ENCODE results near the gene MST1.

DNA sequence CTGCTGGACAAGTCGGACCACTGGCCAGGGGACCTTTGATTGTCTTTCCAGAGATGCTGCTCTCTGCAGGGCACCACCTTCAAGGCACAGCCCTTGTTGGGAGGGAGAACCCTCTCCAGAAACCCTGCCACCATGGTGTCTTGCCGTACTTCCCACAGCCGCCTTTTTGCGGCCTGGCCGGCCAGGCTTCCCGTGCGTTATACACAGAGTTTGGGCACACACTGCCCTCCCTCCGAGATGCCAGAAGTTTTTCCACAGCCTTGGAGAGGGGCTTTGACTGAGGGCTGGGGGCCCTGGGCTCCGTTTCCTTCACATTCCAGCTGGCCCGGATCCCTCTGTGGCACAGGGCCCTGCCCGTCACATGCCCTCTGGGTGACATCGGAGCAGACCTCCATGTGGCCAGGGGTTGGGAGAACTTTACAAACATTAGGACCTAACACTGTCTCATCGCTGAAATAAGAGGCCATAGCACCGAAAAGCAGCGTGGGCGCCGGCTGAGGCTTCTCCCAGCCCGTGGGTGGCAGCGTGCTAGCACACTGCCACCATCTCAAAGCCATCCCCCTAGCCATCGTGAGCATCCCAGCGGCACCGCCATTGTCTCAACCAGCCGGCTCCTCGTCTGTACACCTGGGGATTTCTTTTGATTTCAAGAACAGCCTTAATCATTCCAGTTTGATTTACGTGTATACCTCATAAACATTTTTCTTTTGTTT, 21.4 kb downstream of the MST1 start:
- TF ChIP-seq, protein P1, sequence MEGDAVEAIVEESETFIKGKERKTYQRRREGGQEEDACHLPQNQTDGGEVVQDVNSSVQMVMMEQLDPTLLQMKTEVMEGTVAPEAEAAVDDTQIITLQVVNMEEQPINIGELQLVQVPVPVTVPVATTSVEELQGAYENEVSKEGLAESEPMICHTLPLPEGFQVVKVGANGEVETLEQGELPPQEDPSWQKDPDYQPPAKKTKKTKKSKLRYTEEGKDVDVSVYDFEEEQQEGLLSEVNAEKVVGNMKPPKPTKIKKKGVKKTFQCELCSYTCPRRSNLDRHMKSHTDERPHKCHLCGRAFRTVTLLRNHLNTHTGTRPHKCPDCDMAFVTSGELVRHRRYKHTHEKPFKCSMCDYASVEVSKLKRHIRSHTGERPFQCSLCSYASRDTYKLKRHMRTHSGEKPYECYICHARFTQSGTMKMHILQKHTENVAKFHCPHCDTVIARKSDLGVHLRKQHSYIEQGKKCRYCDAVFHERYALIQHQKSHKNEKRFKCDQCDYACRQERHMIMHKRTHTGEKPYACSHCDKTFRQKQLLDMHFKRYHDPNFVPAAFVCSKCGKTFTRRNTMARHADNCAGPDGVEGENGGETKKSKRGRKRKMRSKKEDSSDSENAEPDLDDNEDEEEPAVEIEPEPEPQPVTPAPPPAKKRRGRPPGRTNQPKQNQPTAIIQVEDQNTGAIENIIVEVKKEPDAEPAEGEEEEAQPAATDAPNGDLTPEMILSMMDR (IDR thresholded peaks at IDR 0.05): no peak
- TF ChIP-seq POLR2A (IDR thresholded peaks at IDR 0.05): no peak

Data from esophagus squamous epithelium (tissue), 4 donors.